NCI-H1092 (cell line): ENCODE measurements around the gene RIOK3.
"Not testable (repeated sequence)": the region's sequence is repeated elsewhere in the genome, so short reads cannot be mapped to it uniquely, and the experiment has no call there.

Experiments used
- DNase-seq: peaks from one replicate; lab custom pipeline; 2025; lab: John Stamatoyannopoulos, UW

Gene RIOK3

GRCh38 chr18:23451011-23451410, 2.1 kb upstream of the RIOK3 start:
- no peak for DNase-seq

GRCh38 chr18:23451491-23451890, 1.6 kb upstream of the RIOK3 start:
- DNase-seq = no peak

- no peak for DNase-seq
Observed at GRCh38 chr18:23452347-23452727, 750 bp upstream of the RIOK3 start.

GRCh38 chr18:23453680-23454058, 582 bp downstream of the RIOK3 start:
- no peak for DNase-seq

- no peak for DNase-seq
Observed at GRCh38 chr18:23456835-23457234, 3.7 kb downstream of the RIOK3 start.

GRCh38 chr18:23458830-23459529, 5.9 kb downstream of the RIOK3 start:
- DNase-seq = no peak

- no peak for DNase-seq
Observed at GRCh38 chr18:23459530-23459921, 6.4 kb downstream of the RIOK3 start.

GRCh38 chr18:23460285-23461273, 7.5 kb downstream of the RIOK3 start:
- DNase-seq = no peak

- DNase-seq = no peak
Observed at GRCh38 chr18:23462876-23463275, 9.8 kb downstream of the RIOK3 start.

- DNase-seq = no peak
Observed at GRCh38 chr18:23468753-23469459, 15.8 kb downstream of the RIOK3 start.

GRCh38 chr18:23470620-23471387, 17.7 kb downstream of the RIOK3 start:
- DNase-seq = no peak

- DNase-seq = no peak
Observed at GRCh38 chr18:23471486-23471885, 18.4 kb downstream of the RIOK3 start.

GRCh38 chr18:23479829-23480505, 26.9 kb downstream of the RIOK3 start:
- no peak for DNase-seq

- no peak for DNase-seq
Observed at GRCh38 chr18:23484561-23485182, 31.6 kb downstream of the RIOK3 start.

- no peak for DNase-seq
Observed at GRCh38 chr18:23485386-23485785, 32.3 kb downstream of the RIOK3 start.

- no peak for DNase-seq
Observed at GRCh38 chr18:23487738-23488570, 34.9 kb downstream of the RIOK3 start.

GRCh38 chr18:23489586-23489985, 36.5 kb downstream of the RIOK3 start:
- DNase-seq = not testable (repeated sequence)

GRCh38 chr18:23493654-23494053, 40.6 kb downstream of the RIOK3 start:
- no peak for DNase-seq

GRCh38 chr18:23494992-23495391, 41.9 kb downstream of the RIOK3 start:
- DNase-seq = no peak
